Hepatocyte (in vitro differentiated cells): ENCODE measurements around the gene SMARCC2.

Source experiments
- EZH2phosphoT487 ChIP-seq: fragments of 200-600 bp; sonication (generic); IDR thresholded peaks from one replicate; pipeline ENCODE4 v1.6.1; 2018; ENCODE audit warnings: antibody characterized with exemption, mild to moderate bottlenecking, low read depth, moderate library complexity; ENCODE audit not compliant: unreplicated experiment, severe bottlenecking
- TF ChIP-seq, protein P1 (sequence below): fragments of 200-600 bp; sonication (generic); IDR thresholded peaks from 2 replicates; pipeline ENCODE4 v1.5.1; 2016; ENCODE audit warnings: antibody characterized with exemption, mild to moderate bottlenecking; ENCODE audit not compliant: poor library complexity

DNA sequence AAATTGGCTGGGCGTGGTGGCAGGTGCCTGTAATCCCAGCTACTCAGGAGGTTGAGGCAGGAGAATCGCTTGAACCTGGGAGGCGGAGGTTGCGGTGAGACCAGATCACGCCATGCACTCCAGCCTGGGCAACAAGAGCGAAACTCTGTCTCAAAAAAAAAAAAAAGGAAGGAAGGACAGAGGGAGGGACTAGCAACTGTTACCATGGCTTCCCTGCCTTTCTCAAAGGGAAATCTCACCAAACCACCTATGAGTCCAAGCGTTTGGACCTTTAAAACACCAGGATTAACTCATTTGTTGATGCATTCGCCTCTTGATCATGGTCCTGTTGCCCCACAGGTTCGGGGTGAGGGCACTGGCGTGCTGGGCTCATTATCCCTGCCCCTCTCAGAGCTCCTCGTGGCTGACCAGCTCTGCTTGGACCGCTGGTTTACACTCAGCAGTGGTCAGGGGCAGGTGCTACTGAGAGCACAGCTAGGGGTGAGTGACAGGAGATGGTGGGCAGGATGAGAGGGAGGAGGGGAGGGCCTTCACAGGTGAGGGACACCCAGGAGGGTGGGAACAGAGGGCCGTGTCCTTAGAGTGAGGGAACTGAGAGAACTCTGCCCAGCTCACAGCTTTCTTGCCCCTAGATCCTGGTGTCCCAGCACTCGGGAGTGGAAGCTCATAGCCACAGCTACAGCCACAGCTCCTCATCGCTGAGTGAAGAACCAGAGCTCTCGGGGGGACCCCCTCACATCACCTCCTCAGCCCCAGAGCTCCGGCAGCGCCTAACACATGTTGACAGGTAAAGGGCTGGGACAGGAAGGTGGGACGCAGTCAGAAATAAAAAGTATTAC is 47.1 kb downstream of the SMARCC2 start:
- TF ChIP-seq, protein P1, sequence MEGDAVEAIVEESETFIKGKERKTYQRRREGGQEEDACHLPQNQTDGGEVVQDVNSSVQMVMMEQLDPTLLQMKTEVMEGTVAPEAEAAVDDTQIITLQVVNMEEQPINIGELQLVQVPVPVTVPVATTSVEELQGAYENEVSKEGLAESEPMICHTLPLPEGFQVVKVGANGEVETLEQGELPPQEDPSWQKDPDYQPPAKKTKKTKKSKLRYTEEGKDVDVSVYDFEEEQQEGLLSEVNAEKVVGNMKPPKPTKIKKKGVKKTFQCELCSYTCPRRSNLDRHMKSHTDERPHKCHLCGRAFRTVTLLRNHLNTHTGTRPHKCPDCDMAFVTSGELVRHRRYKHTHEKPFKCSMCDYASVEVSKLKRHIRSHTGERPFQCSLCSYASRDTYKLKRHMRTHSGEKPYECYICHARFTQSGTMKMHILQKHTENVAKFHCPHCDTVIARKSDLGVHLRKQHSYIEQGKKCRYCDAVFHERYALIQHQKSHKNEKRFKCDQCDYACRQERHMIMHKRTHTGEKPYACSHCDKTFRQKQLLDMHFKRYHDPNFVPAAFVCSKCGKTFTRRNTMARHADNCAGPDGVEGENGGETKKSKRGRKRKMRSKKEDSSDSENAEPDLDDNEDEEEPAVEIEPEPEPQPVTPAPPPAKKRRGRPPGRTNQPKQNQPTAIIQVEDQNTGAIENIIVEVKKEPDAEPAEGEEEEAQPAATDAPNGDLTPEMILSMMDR, result no peak
- no peak for TF ChIP-seq EZH2phosphoT487
